Measurements from ENCODE around the gene MLLT11. TPM values are rescaled to one million over a fixed set of nuclear protein-coding genes. Genes with fewer than 3 reads are reported as not detected.
A peak's percentile ranks its signal among the peaks of the same experiment; 100 is the strongest.

The MLLT11 gene
- total RNA-seq, 1 donor from 2014 or later: 3.7 TPM

- no peaks in the 10 kb centered on the region for H3K27me3 ChIP-seq
- no peak for DNase-seq (ENCODE audit: extremely low spot score in 2 of 2)
- peak within 1 kb of the TSS; percentile 90 for H3K27ac ChIP-seq
- H3K4me1 ChIP-seq: peaks cover 47% of the 10 kb centered on the region
- TF ChIP-seq POLR2A (IDR thresholded peaks at IDR 0.05): peak in 1 of 2 donors; percentile 79
- TF ChIP-seq CTCF (IDR thresholded peaks at IDR 0.05): peak in 2 of 3 experiments; percentile 58 to 80
- peak; percentile 63 to 99 for TF ChIP-seq POLR2AphosphoS5 (IDR thresholded peaks at IDR 0.05; ENCODE audit: insufficient read depth in 1 of 2, low read depth in 1 of 2)
- H3K36me3 ChIP-seq: peaks cover 4 to 15% of the 10 kb centered on the region in 2 donors
- H3K4me3 ChIP-seq: peak within 1 kb of the TSS; percentile 72 to 76
- no peaks in the 10 kb centered on the region for H3K9me3 ChIP-seq
- intact Hi-C loops (cut with DNase I): no loop called here
Observed at GRCh38 chr1:151059109-151060006, 839 bp upstream of the MLLT11 start, which contains the start of gene CDC42SE1. Gene CDC42SE1 (minus strand): TSS chr1:151059622. CDS start chr1:151055730, 3,892 bp downstream.

GRCh38 chr1:151060657-151061421 is 642 bp downstream of the MLLT11 start:
- peaks cover 37% of the 10 kb centered on the region for H3K4me1 ChIP-seq
- no peaks in the 10 kb centered on the region for H3K36me3 ChIP-seq
- H3K9me3 ChIP-seq: no peaks in the 10 kb centered on the region
- H3K4me3 ChIP-seq: peak overlapping the region; percentile 72 to 76
- H3K27ac ChIP-seq: peak overlapping the region; percentile 90
- no peak for TF ChIP-seq POLR2AphosphoS5 (IDR thresholded peaks at IDR 0.05; ENCODE audit: insufficient read depth in 1 of 2, low read depth in 1 of 2)
- no peak for TF ChIP-seq CTCF (IDR thresholded peaks at IDR 0.05)
- no peak for TF ChIP-seq POLR2A (IDR thresholded peaks at IDR 0.05)
- intact Hi-C loops (cut with DNase I): no loop called here
- no peaks in the 10 kb centered on the region for H3K27me3 ChIP-seq
- DNase-seq (ENCODE audit: extremely low spot score in 2 of 2): no peak

GRCh38 chr1:151061704-151062103 is 1.5 kb downstream of the MLLT11 start:
- Histone ChIP-seq H3K4me1 (peaks cover 29% of the 10 kb centered on the region), H3K27me3 (no peaks in the 10 kb centered on the region), H3K36me3 (no peaks in the 10 kb centered on the region), H3K27ac (no peak overlapping the region), H3K9me3 (no peaks in the 10 kb centered on the region), H3K4me3 (no peak overlapping the region)
- TF ChIP-seq POLR2A (IDR thresholded peaks at IDR 0.05): no peak
- no peak for TF ChIP-seq POLR2AphosphoS5 (IDR thresholded peaks at IDR 0.05; ENCODE audit: insufficient read depth in 1 of 2, low read depth in 1 of 2)
- TF ChIP-seq CTCF (IDR thresholded peaks at IDR 0.05): no peak
- DNase-seq (ENCODE audit: extremely low spot score in 2 of 2): no peak
- intact Hi-C loops (cut with DNase I): no loop called here

GRCh38 chr1:151062741-151063371 is 2.7 kb downstream of the MLLT11 start:
- Histone ChIP-seq H3K36me3 (no peaks in the 10 kb centered on the region), H3K27me3 (no peaks in the 10 kb centered on the region), H3K4me1 (peaks cover 17% of the 10 kb centered on the region), H3K9me3 (no peaks in the 10 kb centered on the region), H3K27ac (no peak overlapping the region), H3K4me3 (no peak overlapping the region)
- DNase-seq (ENCODE audit: extremely low spot score in 2 of 2): no peak
- intact Hi-C loops (cut with DNase I): no loop called here
- TF ChIP-seq POLR2AphosphoS5 (IDR thresholded peaks at IDR 0.05; ENCODE audit: insufficient read depth in 1 of 2, low read depth in 1 of 2) (no peak), POLR2A (IDR thresholded peaks at IDR 0.05) (no peak), CTCF (IDR thresholded peaks at IDR 0.05) (no peak)

Measured in vagina (tissue), 2 donors.